GM12892 (cell line): Measurements from ENCODE around the gene FBLN1.

Experiments used
- POLR2A ChIP-seq: IDR thresholded peaks from 2 replicates; pipeline ENCODE4 v1.6.1; 2011; ENCODE audit warnings: low read depth, low read length, control low read depth
- POLR2AphosphoS5 ChIP-seq: IDR thresholded peaks from 2 replicates; pipeline ENCODE4 v1.6.1; 2011; ENCODE audit warnings: low read depth, low read length, control low read depth

DNA sequence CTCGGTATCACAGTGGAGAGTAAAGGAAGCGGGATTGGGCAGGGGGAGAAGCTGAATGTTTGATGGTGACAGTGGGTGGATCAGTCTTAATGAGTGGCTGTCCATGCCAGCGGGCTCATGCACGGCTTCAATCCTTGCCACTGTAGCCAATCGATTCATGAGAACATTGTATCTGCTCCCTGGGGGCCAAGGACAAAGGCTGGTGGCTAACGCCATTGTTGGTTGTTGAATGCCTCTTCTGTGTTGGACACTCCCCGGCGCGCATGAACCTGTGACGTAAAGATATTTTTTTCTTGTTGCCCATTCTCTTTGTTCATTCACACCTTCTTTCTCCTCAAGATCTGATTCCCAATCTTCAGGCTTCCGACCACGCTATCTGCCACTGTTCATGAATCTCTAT, 148.0 kb downstream of the FBLN1 start:
- no peak for TF ChIP-seq POLR2A
- no peak for TF ChIP-seq POLR2AphosphoS5
